MM.1S (cell line): ENCODE results near the gene RSL1D1.

Experiments used
- CTCF ChIP-seq: fragments of 300-600 bp; sonication (generic); IDR thresholded peaks from 2 replicates; pipeline ENCODE4 v1.5.1; 2016; ENCODE audit warnings: antibody characterized with exemption, low read length, mixed read lengths
- EZH2 ChIP-seq: fragments of 300-600 bp; sonication (generic); optimal IDR thresholded peaks from 2 replicates; pipeline ENCODE3; 2017; ENCODE audit warnings: low read depth, mild to moderate bottlenecking, antibody characterized with exemption, low read length, mixed read lengths
- EZH2phosphoT487 ChIP-seq: fragments of 300-600 bp; sonication (generic); IDR thresholded peaks from 2 replicates; pipeline ENCODE4 v1.6.1; 2018; ENCODE audit warnings: antibody characterized with exemption, low read length

GRCh38 chr16:11791144-11791828 is 60.1 kb downstream of the RSL1D1 start:
- TF ChIP-seq CTCF (no peak), EZH2phosphoT487 (no peak), EZH2 (no peak)
